Naive B cell (primary cell): Measurements from ENCODE around the gene STRN3. TPM values are rescaled to one million over a fixed set of nuclear protein-coding genes. Genes with fewer than 3 reads are reported as not detected.
"Not testable (repeated sequence)": the region's sequence is repeated elsewhere in the genome, so short reads cannot be mapped to it uniquely, and the experiment has no call there.

ENCODE experiments used
- ATAC-seq, 2 donors: fragments of 150-1000 bp; cut with Tn5 transposase; 2 replicates each; pipeline ENCODE4 v1.10.0; 2021; ENCODE audit warnings: low read depth in 2 of 2, mild to moderate bottlenecking in 2 of 2, moderate library complexity in 2 of 2
- DNase-seq: peaks from one replicate; pipeline ENCODE4 v3.0.0; 2022
- H3K27ac Mint-ChIP-seq, 6 donors: one replicate each; pipeline ENCODE4 v1.8.0; 2020 to 2022; ENCODE audit warnings: mild to moderate bottlenecking in 6 of 6, mixed read lengths in 6 of 6, moderate library complexity in 5 of 6, inconsistent platforms in 2 of 6
- H3K27me3 Mint-ChIP-seq, 3 donors: one replicate each; pipeline ENCODE4 v1.8.0; 2021 to 2022; ENCODE audit warnings: mixed read lengths in 3 of 3, mild to moderate bottlenecking in 1 of 3
- H3K36me3 Mint-ChIP-seq, 2 donors: one replicate each; pipeline ENCODE4 v1.8.0; 2020 to 2022; ENCODE audit warnings: mixed read lengths in 2 of 2, inconsistent platforms in 1 of 2, mild to moderate bottlenecking in 1 of 2
- H3K4me1 Mint-ChIP-seq, 3 donors: one replicate each; pipeline ENCODE4 v1.8.0; 2020 to 2022; ENCODE audit warnings: mixed read lengths in 3 of 3, inconsistent platforms in 1 of 3, mild to moderate bottlenecking in 1 of 3, moderate library complexity in 1 of 3
- H3K4me3 Mint-ChIP-seq, 8 donors: one replicate each; pipeline ENCODE4 v1.8.0; 2020 to 2022; ENCODE audit warnings: mild to moderate bottlenecking in 8 of 8, mixed read lengths in 8 of 8, moderate library complexity in 8 of 8, inconsistent platforms in 2 of 8
- H3K9me3 Mint-ChIP-seq, 7 donors: one replicate each; pipeline ENCODE4 v1.8.0; 2020 to 2022; ENCODE audit warnings: mixed read lengths in 7 of 7, mild to moderate bottlenecking in 5 of 7, inconsistent platforms in 2 of 7, moderate library complexity in 1 of 7
- polyA plus RNA-seq, 6 donors: library from polyadenylated mRNA; unstranded; fragments of 300-500 nt; fragmentation: Illumina TruSeq; gene quantifications; one replicate each; pipeline ENCODE4 v1.2.3, GENCODE V29; 2021; ENCODE audit warnings: low read depth in 6 of 6

The STRN3 gene
- polyA plus RNA-seq, 6 donors from 2014 or later = 1.6 to 6.1 (median 4.5) TPM

DNA sequence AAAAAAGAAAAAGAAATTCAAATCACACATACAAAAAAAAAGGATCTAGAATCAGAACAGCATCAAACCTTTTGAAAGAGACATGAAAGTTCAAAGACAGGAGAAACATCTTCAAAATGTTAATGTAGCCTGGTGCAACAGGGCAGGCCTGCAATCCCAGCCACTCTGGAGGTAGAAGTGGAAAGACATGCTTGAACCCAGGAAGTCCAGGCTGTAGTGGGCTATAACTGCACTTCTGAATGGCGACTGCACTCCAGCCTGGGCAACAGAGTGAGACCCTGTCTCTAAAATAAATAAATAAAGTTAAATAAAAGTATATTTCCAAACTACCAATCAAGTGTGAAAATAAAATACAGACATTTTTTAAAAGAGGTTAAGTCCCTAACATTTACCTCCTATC is 19.5 kb downstream of the STRN3 start:
- Mint-ChIP-seq H3K4me3 (no peak overlapping the region), H3K27ac (peak overlapping the region in 3 of 6 donors; percentile 7 to 84 (median 20)), H3K4me1 (peaks cover 0 to 12% (median 4%) of the 10 kb centered on the region in 3 donors), H3K36me3 (peaks cover 0 to 8% of the 10 kb centered on the region in 2 donors), H3K27me3 (no peaks in the 10 kb centered on the region), H3K9me3 (no peaks in the 10 kb centered on the region)
- ATAC-seq (no peak), DNase-seq (no peak)

DNA sequence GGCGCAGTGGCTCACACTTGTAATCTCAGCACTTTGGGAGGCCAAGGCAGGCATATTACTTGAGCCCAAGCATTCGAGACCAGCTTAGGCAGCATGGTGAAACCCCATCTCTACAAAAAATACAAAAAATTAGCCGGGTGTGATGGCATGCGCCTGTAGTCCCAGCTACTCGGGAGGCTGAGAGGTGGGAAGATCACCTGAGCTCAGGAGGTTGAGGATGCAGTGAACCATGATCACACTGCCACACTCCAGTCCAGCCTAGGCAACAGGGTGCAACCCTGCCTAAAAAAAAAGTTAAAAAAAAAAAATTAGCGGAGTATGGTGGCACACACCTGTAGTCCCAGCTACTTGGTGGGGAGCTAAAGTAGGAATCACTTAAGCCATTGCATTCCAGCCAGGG is 22.2 kb downstream of the STRN3 start:
- H3K4me3 Mint-ChIP-seq, H3K9me3 Mint-ChIP-seq, ATAC-seq, DNase-seq, H3K27me3 Mint-ChIP-seq: not testable (repeated sequence)
- H3K4me1 Mint-ChIP-seq = peaks cover 8 to 18% (median 15%) of the 10 kb centered on the region in 3 donors
- peaks cover 8 to 24% of the 10 kb centered on the region in 2 donors for H3K36me3 Mint-ChIP-seq
- peak overlapping the region in 1 of 6 donors; percentile 83 for H3K27ac Mint-ChIP-seq

- DNase-seq (no peak), ATAC-seq (no peak)
- Mint-ChIP-seq H3K36me3 (peaks cover 8 to 31% of the 10 kb centered on the region in 2 donors), H3K27me3 (no peaks in the 10 kb centered on the region), H3K4me1 (peaks cover 8 to 19% (median 15%) of the 10 kb centered on the region in 3 donors), H3K4me3 (no peak overlapping the region), H3K9me3 (peaks cover 4 to 15% (median 11%) of the 10 kb centered on the region in 7 donors), H3K27ac (no peak overlapping the region)
Measured at GRCh38 chr14:31003284-31003683, 22.9 kb downstream of the STRN3 start.

DNA sequence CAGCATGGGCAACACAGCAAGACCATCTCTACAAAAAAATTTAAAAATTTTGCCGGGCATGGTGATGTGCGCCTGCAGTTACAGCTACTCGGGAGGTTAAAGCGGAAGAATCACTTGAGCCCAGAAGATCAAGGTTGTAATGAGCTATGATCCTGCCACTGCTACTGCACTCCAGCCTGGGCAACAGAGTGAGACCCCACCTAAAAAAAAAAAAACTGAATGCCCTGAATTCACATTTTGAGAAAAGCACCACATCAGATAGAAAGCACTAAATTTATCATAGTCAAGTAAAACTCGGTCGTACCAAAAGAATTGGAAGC is 24.9 kb downstream of the STRN3 start:
- DNase-seq (no peak), ATAC-seq (no peak)
- peaks cover 13 to 36% (median 22%) of the 10 kb centered on the region in 3 donors for H3K4me1 Mint-ChIP-seq
- H3K27me3 Mint-ChIP-seq = no peaks in the 10 kb centered on the region
- peaks cover 4 to 25% (median 15%) of the 10 kb centered on the region in 7 donors for H3K9me3 Mint-ChIP-seq
- H3K27ac Mint-ChIP-seq = peak overlapping the region in 1 of 6 donors; percentile 26
- H3K4me3 Mint-ChIP-seq = no peak overlapping the region
- H3K36me3 Mint-ChIP-seq = peaks cover 8 to 41% of the 10 kb centered on the region in 2 donors

DNA sequence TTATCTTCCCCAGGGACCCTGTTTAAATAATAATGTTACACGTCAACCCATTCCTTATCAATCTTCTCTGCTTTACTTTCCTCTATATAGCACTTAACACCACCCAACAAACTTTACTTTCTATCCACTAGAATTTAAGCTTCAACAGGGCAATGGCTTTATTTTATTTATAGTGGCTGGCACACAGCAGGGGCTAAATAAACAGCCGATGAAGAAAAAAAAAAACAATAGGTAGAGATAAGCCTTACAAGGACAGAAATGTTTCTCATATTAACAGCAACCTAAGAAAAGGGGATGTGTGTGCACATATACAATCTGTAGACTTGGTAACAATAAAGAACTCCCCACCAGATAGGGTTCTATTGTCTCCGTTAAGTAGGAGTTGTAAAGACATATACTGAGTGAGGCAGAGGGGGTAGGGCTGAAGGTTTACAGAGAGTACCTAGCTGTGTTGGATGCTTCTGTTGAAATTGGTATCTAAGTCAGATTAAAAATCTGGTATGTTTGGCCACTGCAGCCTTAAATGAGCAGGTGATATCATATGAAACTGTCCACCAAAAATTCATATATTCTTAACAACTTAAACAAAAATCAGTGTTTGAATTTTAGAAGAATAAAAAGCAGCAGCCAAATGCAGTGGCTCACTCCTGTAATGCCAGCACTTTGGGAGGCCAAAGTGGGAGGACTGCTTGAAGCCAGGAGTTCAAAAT is 25.4 kb downstream of the STRN3 start:
- H3K27ac Mint-ChIP-seq = no peak overlapping the region
- H3K4me3 Mint-ChIP-seq = peak overlapping the region in 1 of 8 donors; percentile 29
- peaks cover 4 to 25% (median 15%) of the 10 kb centered on the region in 7 donors for H3K9me3 Mint-ChIP-seq
- ATAC-seq = no peak
- no peaks in the 10 kb centered on the region for H3K27me3 Mint-ChIP-seq
- peaks cover 17 to 41% (median 27%) of the 10 kb centered on the region in 3 donors for H3K4me1 Mint-ChIP-seq
- no peak for DNase-seq
- H3K36me3 Mint-ChIP-seq = peaks cover 8 to 41% of the 10 kb centered on the region in 2 donors

DNA sequence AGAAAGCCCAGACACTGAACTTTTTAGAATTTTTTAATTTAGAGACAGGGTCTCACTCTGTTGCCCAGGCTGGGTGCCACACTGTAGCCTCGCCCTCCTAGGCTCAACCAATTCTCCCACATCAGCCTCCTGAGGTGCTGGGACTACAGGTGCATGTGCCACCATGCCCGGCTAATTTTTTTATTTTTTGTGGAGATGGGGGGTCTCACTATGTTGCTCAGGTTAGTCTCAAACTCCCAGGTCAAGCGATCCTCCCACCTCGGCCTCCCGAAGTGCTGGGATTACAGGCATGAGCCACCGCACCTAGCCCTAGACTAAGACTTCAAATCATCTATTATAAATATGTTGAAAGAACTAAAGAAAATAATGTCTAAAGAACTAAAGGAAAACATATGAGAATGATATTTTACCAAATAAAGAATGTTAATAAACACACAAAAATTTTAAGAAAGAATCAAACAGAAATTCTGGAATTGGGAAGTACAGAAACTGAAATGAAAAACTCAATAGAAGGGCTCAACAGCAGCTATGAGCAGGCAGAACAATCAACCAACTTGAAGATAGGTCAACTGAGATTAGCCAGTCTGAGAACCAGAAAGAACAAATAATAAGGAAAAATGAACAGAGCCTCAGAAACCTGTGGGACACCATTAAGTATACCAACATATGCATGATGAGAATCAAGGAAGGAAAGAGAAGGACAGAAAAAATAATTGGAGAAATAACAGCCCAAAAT is 27.0 kb downstream of the STRN3 start:
- peaks cover 4 to 25% (median 15%) of the 10 kb centered on the region in 7 donors for H3K9me3 Mint-ChIP-seq
- H3K4me1 Mint-ChIP-seq = peaks cover 24 to 52% (median 37%) of the 10 kb centered on the region in 3 donors
- ATAC-seq = no peak
- H3K4me3 Mint-ChIP-seq = no peak overlapping the region
- H3K27ac Mint-ChIP-seq = no peak overlapping the region
- DNase-seq = no peak
- H3K27me3 Mint-ChIP-seq = no peaks in the 10 kb centered on the region
- peaks cover 8 to 38% of the 10 kb centered on the region in 2 donors for H3K36me3 Mint-ChIP-seq

DNA sequence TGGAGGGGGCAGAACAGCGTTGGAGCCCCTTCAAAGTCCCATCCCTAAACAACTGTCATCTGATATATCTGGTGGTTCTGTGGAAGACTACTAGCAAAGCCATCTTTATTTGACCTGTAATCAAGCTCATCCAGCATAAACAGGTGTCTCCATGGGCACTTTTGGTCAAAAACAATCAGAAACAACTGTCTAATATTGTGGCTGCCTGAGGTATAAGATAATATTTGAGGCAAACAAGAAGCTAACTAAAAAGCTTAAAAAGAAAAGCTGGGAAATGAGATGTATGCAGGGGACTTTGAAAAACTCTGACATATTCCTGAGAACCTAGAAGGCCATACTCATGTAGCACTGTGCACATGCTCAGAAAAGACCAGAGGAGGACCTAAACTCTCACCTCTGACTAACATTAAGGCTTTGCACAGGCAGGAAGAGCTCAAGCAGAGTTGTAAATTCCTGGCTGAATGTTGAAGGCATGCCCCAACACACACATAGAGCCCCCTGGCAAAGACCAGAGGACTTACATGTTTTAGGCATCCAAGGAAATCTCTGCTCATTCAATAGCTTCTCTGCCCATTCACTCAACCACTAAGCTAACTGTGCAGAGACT is 28.0 kb downstream of the STRN3 start:
- Mint-ChIP-seq H3K4me1 (peaks cover 24 to 52% (median 37%) of the 10 kb centered on the region in 3 donors), H3K36me3 (peaks cover 8 to 38% of the 10 kb centered on the region in 2 donors), H3K4me3 (no peak overlapping the region), H3K27ac (peak overlapping the region in 1 of 6 donors; percentile 18), H3K27me3 (no peaks in the 10 kb centered on the region), H3K9me3 (peaks cover 4 to 25% (median 15%) of the 10 kb centered on the region in 7 donors)
- ATAC-seq (no peak), DNase-seq (no peak)

DNA sequence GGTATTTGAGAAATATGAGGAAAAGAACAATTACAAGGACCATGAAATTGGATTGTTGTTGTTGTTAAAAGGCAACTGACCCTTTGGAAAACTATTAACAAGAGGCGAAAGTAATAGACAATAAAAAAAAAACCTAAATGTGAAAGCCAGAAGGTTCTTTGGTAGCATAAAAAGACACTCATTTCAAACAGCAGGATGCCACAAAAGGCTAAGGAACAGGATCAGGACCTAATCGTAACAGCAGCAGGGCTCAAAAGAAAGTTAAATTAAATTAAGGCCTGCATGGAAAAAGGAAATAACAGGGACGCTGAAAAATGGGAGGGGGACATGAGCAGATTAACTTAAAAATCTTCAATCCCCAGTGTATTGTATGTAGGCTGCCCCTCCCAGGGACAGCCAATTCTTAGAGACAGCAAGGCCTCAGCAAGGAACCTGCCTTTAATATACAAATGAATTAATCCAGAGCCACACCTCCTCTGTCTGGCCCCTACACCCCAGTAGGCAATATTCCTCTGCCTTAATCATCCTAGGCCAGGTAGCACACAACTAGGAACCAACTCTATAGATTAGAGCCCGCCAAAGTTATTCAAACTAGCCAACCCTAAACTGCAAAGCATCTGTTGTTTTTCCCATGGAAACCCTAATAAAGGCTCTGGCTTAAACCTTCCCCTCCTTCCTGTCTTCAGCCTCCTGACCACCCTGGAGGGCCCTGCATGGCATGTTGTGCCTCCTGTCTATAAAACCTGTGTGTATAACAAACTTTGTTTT is 29.1 kb downstream of the STRN3 start:
- no peak overlapping the region for H3K4me3 Mint-ChIP-seq
- no peak overlapping the region for H3K27ac Mint-ChIP-seq
- H3K4me1 Mint-ChIP-seq = peaks cover 20 to 52% (median 43%) of the 10 kb centered on the region in 3 donors

DNA sequence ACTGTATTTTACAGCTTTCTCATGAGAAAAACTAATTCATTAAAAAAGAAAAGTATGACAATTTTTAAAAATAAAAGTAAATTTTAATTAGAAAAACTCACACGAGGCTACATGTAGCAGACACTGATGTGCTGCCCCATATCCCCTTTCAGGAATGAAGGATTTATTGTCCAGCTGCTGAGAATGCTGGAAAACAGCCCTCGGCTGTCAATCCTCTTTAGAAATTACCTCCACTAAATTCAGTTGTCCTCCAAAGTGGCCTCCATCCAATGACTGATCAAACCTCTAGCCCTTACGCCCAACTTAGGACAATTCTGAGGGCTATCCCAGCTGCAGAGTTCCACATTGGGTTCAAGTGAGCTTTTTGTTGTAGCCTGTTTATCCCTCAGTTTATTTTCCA is 30.5 kb downstream of the STRN3 start:
- DNase-seq (no peak), ATAC-seq (no peak)
- Mint-ChIP-seq H3K4me1 (peaks cover 29 to 55% (median 50%) of the 10 kb centered on the region in 3 donors), H3K27me3 (no peaks in the 10 kb centered on the region), H3K36me3 (peaks cover 8 to 33% of the 10 kb centered on the region in 2 donors), H3K4me3 (no peak overlapping the region), H3K27ac (peak overlapping the region in 2 of 6 donors; percentile 54 to 88), H3K9me3 (peaks cover 4 to 25% (median 15%) of the 10 kb centered on the region in 7 donors)

More for the DNA sequence above, 29.1 kb downstream of the STRN3 start:
- Mint-ChIP-seq H3K27me3 (no peaks in the 10 kb centered on the region), H3K9me3 (peaks cover 4 to 25% (median 15%) of the 10 kb centered on the region in 7 donors), H3K36me3 (peaks cover 8 to 33% of the 10 kb centered on the region in 2 donors)
- no peak for DNase-seq
- ATAC-seq = no peak

DNA sequence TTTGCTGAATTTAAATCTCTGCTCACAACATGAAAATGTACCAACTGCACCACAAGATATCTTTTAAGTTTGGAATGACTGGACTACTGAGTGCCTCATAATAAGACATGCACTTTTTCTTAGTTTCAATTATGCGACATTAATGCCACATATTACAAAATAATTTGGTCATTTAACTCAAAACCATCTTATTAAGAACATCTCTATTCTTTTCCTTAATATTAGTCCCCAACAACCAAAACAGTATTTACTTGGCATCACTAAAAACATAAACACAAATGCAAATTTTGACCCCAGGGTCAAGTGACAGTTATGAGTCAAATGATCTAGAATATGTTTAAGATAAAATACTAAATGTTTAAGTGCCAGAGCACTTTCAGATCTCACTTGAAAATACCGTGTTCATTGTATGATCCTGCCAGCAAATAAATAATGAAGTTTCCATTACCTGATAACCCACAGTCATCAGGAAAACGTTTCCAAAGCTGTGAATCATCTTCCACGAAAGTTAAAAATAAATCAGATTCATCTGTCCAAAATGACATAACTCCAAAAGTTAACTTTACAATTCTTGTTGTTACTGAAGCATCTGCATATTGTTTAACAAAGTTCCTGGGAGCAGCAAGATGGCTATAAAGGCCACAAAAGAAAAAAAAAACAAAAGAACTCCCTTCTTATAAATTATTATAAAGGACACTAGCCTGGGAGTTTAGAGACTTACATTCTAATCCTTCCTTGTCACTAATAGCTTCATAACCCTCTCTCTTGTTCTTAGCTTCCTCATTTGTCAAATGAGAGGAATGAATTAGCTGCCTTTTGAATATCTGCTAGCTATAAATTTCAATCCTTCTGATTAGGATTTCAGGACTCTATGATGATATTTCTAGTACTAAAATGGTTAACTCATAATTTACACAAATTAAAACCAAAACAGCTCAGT is 31.2 kb downstream of the STRN3 start:
- H3K4me3 Mint-ChIP-seq = no peak overlapping the region
- peaks cover 8 to 26% of the 10 kb centered on the region in 2 donors for H3K36me3 Mint-ChIP-seq
- no peak for DNase-seq
- no peak for ATAC-seq
- H3K9me3 Mint-ChIP-seq = peaks cover 4 to 25% (median 13%) of the 10 kb centered on the region in 7 donors
- H3K27ac Mint-ChIP-seq = peak overlapping the region in 2 of 6 donors; percentile 17 to 66
- peaks cover 29 to 57% (median 56%) of the 10 kb centered on the region in 3 donors for H3K4me1 Mint-ChIP-seq
- no peaks in the 10 kb centered on the region for H3K27me3 Mint-ChIP-seq

DNA sequence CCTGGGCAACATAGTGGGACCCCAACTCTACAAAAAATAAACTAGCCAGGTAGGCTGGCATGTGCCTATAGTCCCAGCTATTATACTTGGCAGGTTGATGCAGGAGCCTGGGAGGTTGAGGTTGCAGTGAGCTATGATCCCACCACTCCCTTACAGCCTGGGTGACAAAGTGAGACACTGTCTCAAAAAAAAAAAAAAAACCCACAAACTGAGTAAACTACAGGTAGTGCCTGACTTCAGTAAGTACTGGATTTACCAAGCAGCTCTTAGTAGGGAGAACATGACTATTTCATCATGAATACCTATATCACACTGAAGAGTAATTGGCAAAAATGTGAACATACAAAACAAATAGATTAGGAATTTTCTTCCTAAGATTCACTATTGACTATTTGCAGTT is 33.1 kb downstream of the STRN3 start:
- peaks cover 0 to 8% (median 4%) of the 10 kb centered on the region in 7 donors for H3K9me3 Mint-ChIP-seq
- H3K27ac Mint-ChIP-seq = no peak overlapping the region
- ATAC-seq (no peak), DNase-seq (no peak)
- peaks cover 0 to 19% of the 10 kb centered on the region in 2 donors for H3K36me3 Mint-ChIP-seq
- H3K27me3 Mint-ChIP-seq = no peaks in the 10 kb centered on the region
- H3K4me3 Mint-ChIP-seq = no peak overlapping the region
- H3K4me1 Mint-ChIP-seq = peaks cover 36 to 62% (median 57%) of the 10 kb centered on the region in 3 donors

- peak overlapping the region; percentile 13 to 96 (median 57) for H3K27ac Mint-ChIP-seq
Measured at GRCh38 chr14:30991408-30991807, 34.8 kb downstream of the STRN3 start.

More at GRCh38 chr14:30991408-30991807, 34.8 kb downstream of the STRN3 start:
- Mint-ChIP-seq H3K4me3 (peak overlapping the region in 3 of 8 donors; percentile 2 to 63 (median 12)), H3K9me3 (peaks cover 0 to 2% (median 0%) of the 10 kb centered on the region in 7 donors), H3K27me3 (no peaks in the 10 kb centered on the region), H3K4me1 (peaks cover 34 to 56% (median 48%) of the 10 kb centered on the region in 3 donors), H3K36me3 (peaks cover 0 to 11% of the 10 kb centered on the region in 2 donors)
- DNase-seq = no peak
- no peak for ATAC-seq
